ENCODE results near the gene TRIO. TPM values are rescaled to one million over a fixed set of nuclear protein-coding genes. Genes with fewer than 3 reads are reported as not detected.

Gene TRIO
- total and polyA plus RNA-seq, 2 of the 8 experiments (the other 6 are each of a cell fraction or from before 2014, with no cell fraction given) = 35.1 to 69.1 TPM

DNA sequence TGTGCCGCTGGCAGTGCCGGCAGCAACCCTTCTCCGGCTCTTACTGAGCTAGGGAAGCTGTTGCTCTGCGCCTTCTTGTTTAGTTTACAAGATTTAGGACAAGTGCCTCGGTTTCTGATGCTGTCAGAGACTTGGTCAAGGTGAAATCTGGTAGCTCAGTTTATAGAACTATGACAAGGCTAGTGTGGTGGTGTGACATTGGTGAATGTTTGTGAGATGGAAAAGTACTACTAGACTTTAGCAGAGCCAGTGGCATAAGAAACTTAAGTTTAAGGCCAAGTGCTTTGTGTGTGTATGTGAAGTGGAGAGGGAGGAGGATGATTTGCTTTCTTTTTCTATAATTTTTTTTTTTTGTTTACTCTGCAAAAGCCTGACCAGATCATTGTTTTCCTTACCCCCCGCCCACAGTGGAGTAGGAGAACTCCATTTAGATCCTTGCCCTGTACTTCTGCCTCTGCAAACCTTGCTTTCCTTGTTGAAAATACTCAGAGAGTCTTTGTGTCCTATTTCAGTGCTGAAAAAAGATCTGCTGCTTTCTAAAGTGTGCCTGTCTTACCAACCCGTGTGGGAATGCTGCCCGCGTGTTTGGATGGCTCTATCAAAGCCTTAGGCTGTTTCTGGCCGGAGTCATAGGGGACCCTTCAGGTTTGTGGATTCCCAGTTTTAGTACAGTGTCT is 75.9 kb downstream of the TRIO start (continued):
- TF ChIP-seq MAFK (IDR thresholded peaks at IDR 0.05; ENCODE audit: low read depth, low read length) = no peak
